ENCODE results near the gene TCF7L2.

Gene TCF7L2

GRCh38 chr10:113178771-113179170 is 228.7 kb downstream of the TCF7L2 start:
- no peak for DNase-seq (ENCODE audit: low read depth in 2 of 2)
- no peak overlapping the region for H3K4me3 ChIP-seq (replicated peaks in 1 of 2; ENCODE audit: low read depth in 2 of 2, low read length in 2 of 2)
- TF ChIP-seq CTCF (IDR thresholded peaks at IDR 0.05; ENCODE audit: low read depth, low read length): no peak

GRCh38 chr10:113179265-113179664 is 229.2 kb downstream of the TCF7L2 start:
- DNase-seq (ENCODE audit: low read depth in 2 of 2): peak; percentile 58 to 64
- TF ChIP-seq CTCF (IDR thresholded peaks at IDR 0.05; ENCODE audit: low read depth, low read length): no peak
- H3K4me3 ChIP-seq (replicated peaks in 1 of 2; ENCODE audit: low read depth in 2 of 2, low read length in 2 of 2): no peak overlapping the region

GRCh38 chr10:113179966-113180365 is 229.9 kb downstream of the TCF7L2 start:
- TF ChIP-seq CTCF (IDR thresholded peaks at IDR 0.05; ENCODE audit: low read depth, low read length): no peak
- H3K4me3 ChIP-seq (replicated peaks in 1 of 2; ENCODE audit: low read depth in 2 of 2, low read length in 2 of 2): no peak overlapping the region
- no peak for DNase-seq (ENCODE audit: low read depth in 2 of 2)

- no peak overlapping the region for H3K4me3 ChIP-seq (replicated peaks in 1 of 2; ENCODE audit: low read depth in 2 of 2, low read length in 2 of 2)
- TF ChIP-seq CTCF (IDR thresholded peaks at IDR 0.05; ENCODE audit: low read depth, low read length): no peak
- DNase-seq (ENCODE audit: low read depth in 2 of 2): peak in 1 of 2 donors; percentile 27
Measured at GRCh38 chr10:113180401-113181154, 230.5 kb downstream of the TCF7L2 start.

GRCh38 chr10:113182154-113182553 is 232.1 kb downstream of the TCF7L2 start:
- no peak for DNase-seq (ENCODE audit: low read depth in 2 of 2)
- no peak overlapping the region for H3K4me3 ChIP-seq (replicated peaks in 1 of 2; ENCODE audit: low read depth in 2 of 2, low read length in 2 of 2)
- no peak for TF ChIP-seq CTCF (IDR thresholded peaks at IDR 0.05; ENCODE audit: low read depth, low read length)

- no peak for TF ChIP-seq CTCF (IDR thresholded peaks at IDR 0.05; ENCODE audit: low read depth, low read length)
- DNase-seq (ENCODE audit: low read depth in 2 of 2): no peak
Measured at GRCh38 chr10:113183573-113183972, 233.5 kb downstream of the TCF7L2 start.

More at GRCh38 chr10:113183573-113183972, 233.5 kb downstream of the TCF7L2 start:
- no peak overlapping the region for H3K4me3 ChIP-seq (replicated peaks in 1 of 2; ENCODE audit: low read depth in 2 of 2, low read length in 2 of 2)
